Endothelial cell of umbilical vein (primary cell): ENCODE data around the gene TRIM21. TPM values are rescaled to one million over a fixed set of nuclear protein-coding genes. Genes with fewer than 3 reads are reported as not detected.

Experiments used
- BruUV-seq: library from RNA; stranded (reverse); fragments of 400-500 nt; replicated peaks from 2 replicates; lab custom pipeline; 2021; lab: Mats Ljungman, UMichigan
- CTCF ChIA-PET: fragments of 300-600, 350-600 bp; sonication (Branson Sonifier 250); formaldehyde crosslinking; loops from one replicate; lab custom pipeline; 2021; ENCODE audit warnings: antibody characterized with exemption, inconsistent platforms; lab: Charles Lee
- POLR2A ChIA-PET: fragments of 300-600, 350-600 bp; sonication (Branson Sonifier 250); formaldehyde crosslinking; loops from one replicate; lab custom pipeline; 2021; ENCODE audit warnings: antibody characterized with exemption, inconsistent platforms; lab: Charles Lee
- DNase-seq: peaks from one replicate; pipeline ENCODE4 v3.0.0-alpha.2; 2011; ENCODE audit warnings: low read depth, low spot score
- FAIRE-seq: peaks from 2 replicates; lab custom pipeline; 2011; peaks lifted over from hg19 to GRCh38; lab: Jason Lieb, UNC
- H2AFZ ChIP-seq: 2 replicates; pipeline ENCODE4 v1.6.0; 2012; ENCODE audit warnings: low read depth, low read length, control low read depth, inconsistent platforms
- H3K27ac ChIP-seq: 2 replicates; pipeline ENCODE4 v1.5.1; 2011; ENCODE audit warnings: low read depth, mild to moderate bottlenecking, control low read depth, low read length, moderate library complexity; ENCODE audit not compliant: insufficient read depth
- H3K27me3 ChIP-seq, 2 experiments: 2 replicates each; pipeline versions ENCODE4 v1.6.0 to v1.6.1; 2011; ENCODE audit warnings: low read length in 2 of 2, mixed read lengths in 1 of 2; ENCODE audit not compliant: control insufficient read depth in 2 of 2, insufficient read depth in 2 of 2
- H3K36me3 ChIP-seq, 2 experiments: 2 replicates in 1 of 2; 3 replicates in 1 of 2; pipeline ENCODE4 v1.5.1; 2011; ENCODE audit warnings: low read length in 2 of 2, mild to moderate bottlenecking in 1 of 2, moderate library complexity in 1 of 2; ENCODE audit not compliant: control insufficient read depth in 2 of 2, insufficient read depth in 2 of 2; ENCODE audit errors: extremely low read depth in 1 of 2
- H3K4me1 ChIP-seq: 3 replicates; pipeline ENCODE4 v1.5.1; 2011; ENCODE audit warnings: mild to moderate bottlenecking, low read length; ENCODE audit not compliant: control insufficient read depth, insufficient read depth; ENCODE audit errors: extremely low read depth
- H3K4me2 ChIP-seq: 2 replicates; pipeline ENCODE4 v1.6.1; 2011; ENCODE audit warnings: low read length, control low read depth, mixed read lengths; ENCODE audit not compliant: insufficient read depth
- H3K4me3 ChIP-seq, 3 experiments: fragments of 200-600 bp in 1 of 3; sonication (generic), shearing (Covaris generic) in 1 of 3; replicated peaks in 1 of 3; 2 replicates each; pipeline ENCODE4 v1.5.1; 2011 to 2016; ENCODE audit warnings: control low read depth in 3 of 3, low read length in 3 of 3, mild to moderate bottlenecking in 2 of 3, inconsistent platforms in 1 of 3, low read depth in 1 of 3, moderate library complexity in 1 of 3; ENCODE audit not compliant: insufficient read depth in 1 of 3
- H3K79me2 ChIP-seq: 2 replicates; pipeline ENCODE4 v1.6.0; 2012; ENCODE audit warnings: low read length, inconsistent platforms; ENCODE audit not compliant: control insufficient read depth, insufficient read depth
- H3K9ac ChIP-seq: replicated peaks from 2 replicates; pipeline ENCODE3; 2011; ENCODE audit warnings: low read length, control low read depth; ENCODE audit not compliant: insufficient read depth; ENCODE audit errors: extremely low read depth
- H3K9me1 ChIP-seq: replicated peaks from 3 replicates; pipeline ENCODE4 v1.6.0; 2011; ENCODE audit warnings: mild to moderate bottlenecking, low read length; ENCODE audit not compliant: control insufficient read depth, insufficient read depth; ENCODE audit errors: extremely low read depth
- H3K9me3 ChIP-seq: replicated peaks from 2 replicates; pipeline ENCODE4 v1.5.1; 2012; ENCODE audit warnings: low read length, inconsistent platforms; ENCODE audit not compliant: control insufficient read depth, insufficient read depth
- H4K20me1 ChIP-seq: replicated peaks from 2 replicates; pipeline ENCODE3; 2011; ENCODE audit warnings: mild to moderate bottlenecking, low read length; ENCODE audit not compliant: control insufficient read depth, insufficient read depth; ENCODE audit errors: extremely low read depth
- CTCF ChIP-seq, 2 donors: IDR thresholded peaks; 1 replicate in 1 of 2; 2 replicates in 1 of 2; pipeline ENCODE4 v1.5.1; 2011; ENCODE audit warnings: low read length in 2 of 2, mild to moderate bottlenecking in 2 of 2, moderate library complexity in 2 of 2, control low read depth in 1 of 2, inconsistent platforms in 1 of 2, low read depth in 1 of 2; ENCODE audit not compliant: insufficient read depth in 1 of 2; ENCODE audit errors: extremely low read depth in 1 of 2
- EZH2 ChIP-seq: IDR thresholded peaks from 2 replicates; pipeline ENCODE4 v1.6.1; 2012; ENCODE audit warnings: borderline replicate concordance, low read depth, mild to moderate bottlenecking, moderate library complexity, low read length, inconsistent platforms; ENCODE audit not compliant: severe bottlenecking
- FOS ChIP-seq: IDR thresholded peaks from 2 replicates; pipeline ENCODE4 v1.6.1; 2011; ENCODE audit warnings: mild to moderate bottlenecking, low read length, moderate library complexity, borderline replicate concordance; ENCODE audit not compliant: insufficient read depth
- GATA2 ChIP-seq: IDR thresholded peaks from 2 replicates; pipeline ENCODE4 v1.7.0; 2011; ENCODE audit warnings: low read depth, mild to moderate bottlenecking, moderate library complexity, mixed read lengths, low read length; ENCODE audit not compliant: insufficient read length, insufficient read depth
- JUN ChIP-seq: IDR thresholded peaks from 2 replicates; pipeline ENCODE4 v1.6.1; 2011; ENCODE audit warnings: borderline replicate concordance, low read depth; ENCODE audit not compliant: insufficient read length, insufficient read depth
- MAX ChIP-seq: IDR thresholded peaks from 2 replicates; pipeline ENCODE4 v1.6.1; 2011; ENCODE audit not compliant: insufficient read depth, insufficient read length
- MYC ChIP-seq: IDR thresholded peaks from one replicate; pipeline ENCODE4 v1.6.1; 2011; ENCODE audit warnings: mild to moderate bottlenecking, low read depth, low read length
- POLR2A ChIP-seq: IDR thresholded peaks from 2 replicates; pipeline ENCODE4 v1.6.1; 2012; ENCODE audit warnings: low read depth, mild to moderate bottlenecking, control low read depth, low read length
- POLR2AphosphoS5 ChIP-seq: IDR thresholded peaks from 2 replicates; pipeline ENCODE4 v1.6.1; 2012; ENCODE audit warnings: low read depth, mild to moderate bottlenecking, control low read depth, low read length, moderate library complexity; ENCODE audit not compliant: insufficient read depth
- dilution Hi-C: fragments of 300-500 bp; cut with MboI; formaldehyde crosslinking; loops from one replicate; pipeline ENCODE4 v1.15.0; 2019; ENCODE audit warnings: low sequenced_read_pairs; ENCODE audit not compliant: extremely low pct_ligation_motif_present
- intact Hi-C: fragments of 100-400 bp; cut with micrococcal nuclease; formaldehyde crosslinking; loops from one replicate; pipeline ENCODE4 v1.10.0; 2022
- polyA plus RNA-seq, 4 experiments: library from polyadenylated mRNA; depleted of rRNA in 3 of 4; stranded (reverse) in 3 of 4; unstranded in 1 of 4; fragments of >200 nt; gene quantifications; 2 replicates each; pipeline versions ENCODE4 v1.2.1 to v1.2.3, GENCODE V29; 2011 to 2012; ENCODE audit warnings: missing spikeins in 1 of 4
- total RNA-seq: library from RNA; stranded (reverse); gene quantifications from 2 replicates; pipeline ENCODE4 v1.2.3, GENCODE V29; 2021

TRIM21 gene
- total and polyA plus RNA-seq, 2 donors (not counting 3 experiments of a cell fraction or from before 2014, with no cell fraction given), result 18.9 to 20.8 TPM

GRCh38 chr11:4433856-4434255, 40.4 kb upstream of the TRIM21 start:
- CTCF ChIA-PET, result no interaction called here
- no peak for DNase-seq
- Histone ChIP-seq H3K9me1 (no peaks in the 10 kb centered on the region), H3K4me1 (no peaks in the 10 kb centered on the region), H4K20me1 (no peaks in the 10 kb centered on the region), H3K27ac (no peak overlapping the region), H3K9me3 (no peaks in the 10 kb centered on the region), H3K27me3 (peaks cover 0 to 2% of the 10 kb centered on the region in 2 experiments), H3K9ac (no peak overlapping the region), H3K4me3 (no peak overlapping the region), H3K4me2 (no peak overlapping the region), H2AFZ (no peak overlapping the region), H3K79me2 (no peaks in the 10 kb centered on the region), H3K36me3 (no peaks in the 10 kb centered on the region)
- dilution Hi-C loops, result no loop called here
- TF ChIP-seq EZH2, result no peak
- no peak for TF ChIP-seq MAX
- TF ChIP-seq GATA2, result no peak
- no peak for TF ChIP-seq MYC
- no peak for TF ChIP-seq CTCF (IDR thresholded peaks at IDR 0.05; ENCODE audit: extremely low read depth in 1 of 2, insufficient read depth in 1 of 2, low read depth in 1 of 2, low read length in 2 of 2)
- no peak for TF ChIP-seq POLR2AphosphoS5
- no peak for TF ChIP-seq JUN
- no peak for TF ChIP-seq FOS
- no peak for TF ChIP-seq POLR2A
- intact Hi-C loops, result no loop called here
- POLR2A ChIA-PET, result no interaction called here
- BruUV-seq, result no TSS peak
- no peak for FAIRE-seq
